ENCODE results near the gene PIGO.
A peak's percentile ranks its signal among the peaks of the same experiment; 100 is the strongest.

The PIGO gene

DNA sequence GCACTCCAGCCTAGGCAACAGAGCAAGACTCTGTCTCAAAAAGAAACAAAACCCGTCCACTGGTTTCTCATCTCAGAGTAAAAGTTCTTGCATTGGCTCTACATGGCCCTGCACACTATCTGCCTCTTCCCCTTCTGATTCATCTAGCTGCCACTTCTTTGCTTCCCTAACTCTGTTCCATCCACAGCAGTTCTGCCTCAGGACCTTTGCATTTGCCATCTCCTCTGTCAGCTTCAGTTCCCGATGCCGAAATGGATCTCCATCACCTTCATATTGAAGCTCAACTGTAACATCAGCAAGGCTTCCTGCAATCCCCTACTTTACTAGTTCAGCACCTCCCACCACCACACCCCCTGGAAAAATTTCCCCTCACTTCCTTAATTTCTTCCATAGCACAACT is 1.2 kb upstream of the PIGO start:
- TF ChIP-seq ZNF274 (IDR thresholded peaks at IDR 0.05; ENCODE audit: low read depth, low read length): no peak
- no peak overlapping the region for H3K4me3 ChIP-seq (ENCODE audit: low read length)

DNA sequence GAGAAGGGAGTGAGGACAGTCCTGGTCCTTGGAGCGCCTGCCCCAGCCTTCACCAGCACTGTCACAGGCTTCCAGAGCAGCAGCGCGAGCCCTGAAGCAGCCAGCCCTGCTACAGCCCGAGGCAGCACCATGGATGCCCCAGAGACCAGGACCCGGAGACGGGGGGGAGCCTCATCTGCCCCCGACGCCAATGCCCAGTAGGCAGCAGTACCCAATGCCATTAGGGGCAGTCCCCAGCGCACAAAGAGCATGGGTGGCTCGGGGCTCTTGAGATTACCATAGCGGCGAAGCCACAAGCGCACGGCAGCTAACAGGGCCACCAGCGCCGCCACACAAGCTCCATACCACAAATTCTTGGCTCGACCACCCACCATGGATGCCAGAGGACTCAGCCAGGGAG is 4.9 kb downstream of the PIGO start:
- no peak overlapping the region for H3K4me3 ChIP-seq (ENCODE audit: low read length)
- TF ChIP-seq ZNF274 (IDR thresholded peaks at IDR 0.05; ENCODE audit: low read depth, low read length): no peak

DNA sequence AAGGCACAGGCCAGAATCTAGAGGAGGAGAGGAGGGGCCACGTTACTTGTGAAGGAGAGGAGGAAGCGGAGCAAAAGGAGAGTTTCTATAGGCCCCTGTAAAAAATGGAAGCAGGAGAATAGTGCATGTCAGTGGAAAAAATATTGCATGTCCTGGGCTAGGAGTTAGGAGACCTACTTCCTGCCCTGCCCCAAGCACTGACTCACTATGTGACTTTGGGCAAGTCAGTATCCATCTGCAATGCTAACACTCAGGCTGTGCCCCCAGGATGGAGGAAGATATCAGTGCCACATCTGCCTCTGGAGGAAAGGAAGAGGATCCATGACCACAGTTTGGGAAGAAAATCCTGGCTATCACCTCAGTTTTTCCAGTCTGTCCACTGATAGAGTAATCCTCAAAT is 7.0 kb downstream of the PIGO start:
- no peak for TF ChIP-seq ZNF274 (IDR thresholded peaks at IDR 0.05; ENCODE audit: low read depth, low read length)
- no peak overlapping the region for H3K4me3 ChIP-seq (ENCODE audit: low read length)

DNA sequence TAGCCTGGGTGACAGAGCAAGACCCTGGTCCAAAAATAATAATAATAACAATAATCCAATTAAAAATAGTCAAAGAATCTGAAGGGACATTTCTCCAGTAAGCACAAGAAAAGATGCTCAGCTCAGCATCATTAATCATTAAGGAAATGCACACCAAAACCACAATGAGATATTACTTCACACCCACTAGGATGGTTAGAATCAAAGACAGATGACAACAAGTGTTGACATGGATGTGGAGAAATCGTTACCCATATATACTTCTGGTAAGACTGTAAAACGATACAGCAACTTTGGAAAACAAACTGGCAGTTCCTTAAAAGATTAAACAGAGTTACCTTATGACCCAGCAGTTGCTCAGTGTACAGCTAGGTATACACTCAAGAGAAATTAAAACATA is 11.3 kb downstream of the PIGO start:
- no peak for TF ChIP-seq ZNF274 (IDR thresholded peaks at IDR 0.05; ENCODE audit: low read depth, low read length)
- no peak overlapping the region for H3K4me3 ChIP-seq (ENCODE audit: low read length)

DNA sequence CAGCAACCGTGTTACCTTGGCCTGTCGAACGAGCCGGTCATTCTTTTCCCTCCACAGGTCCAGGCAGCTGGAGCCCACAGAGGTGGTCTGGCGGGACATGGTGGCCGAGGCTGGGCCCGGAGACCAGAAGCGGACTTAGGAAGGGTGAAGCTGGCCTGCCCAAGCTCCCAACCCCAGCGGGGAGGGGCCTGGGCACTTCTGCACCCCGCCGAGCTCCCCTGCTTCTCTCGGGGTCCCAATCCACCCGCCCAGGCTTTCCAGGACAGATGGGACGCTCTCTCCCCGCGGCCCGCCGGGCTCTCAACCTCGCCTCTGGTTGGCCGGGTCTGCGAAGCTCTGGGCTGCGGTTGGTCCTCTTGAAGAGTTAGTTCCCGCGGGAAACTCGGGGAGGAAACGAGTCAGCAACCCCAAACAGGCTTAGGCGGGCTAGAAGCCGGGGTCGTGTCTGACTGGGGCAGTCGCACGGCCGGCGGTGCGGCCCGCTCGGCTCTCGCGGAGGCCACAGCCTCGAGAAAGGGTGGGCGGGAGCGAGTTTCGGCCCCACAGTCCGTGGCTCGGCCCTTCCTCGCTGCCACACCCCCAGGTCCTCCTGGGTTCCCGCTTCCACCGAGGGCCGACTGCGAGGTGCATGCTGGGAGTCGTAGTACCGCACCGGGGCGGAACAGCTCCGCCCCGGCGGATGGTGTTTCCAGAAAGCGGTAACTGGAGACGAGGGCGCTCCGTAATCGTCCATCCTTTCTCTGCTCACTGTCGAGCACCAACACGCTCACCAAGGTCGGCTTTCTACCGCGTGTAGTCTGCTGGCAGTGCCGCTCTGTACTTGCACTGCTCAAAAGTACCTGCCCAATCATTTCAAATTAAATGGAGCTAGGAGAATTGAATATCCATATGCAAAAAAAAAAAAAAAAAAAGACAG is 16.7 kb downstream of the PIGO start, which contains the start of gene FANCG:
Gene FANCG (minus strand): TSS at position 517 of the 916 bp plus-strand sequence. CDS start 418 bp downstream, at position 99.
- peak within 1 kb of the TSS; percentile 56 for H3K4me3 ChIP-seq (ENCODE audit: low read length)
- TF ChIP-seq ZNF274 (IDR thresholded peaks at IDR 0.05; ENCODE audit: low read depth, low read length): no peak

DNA sequence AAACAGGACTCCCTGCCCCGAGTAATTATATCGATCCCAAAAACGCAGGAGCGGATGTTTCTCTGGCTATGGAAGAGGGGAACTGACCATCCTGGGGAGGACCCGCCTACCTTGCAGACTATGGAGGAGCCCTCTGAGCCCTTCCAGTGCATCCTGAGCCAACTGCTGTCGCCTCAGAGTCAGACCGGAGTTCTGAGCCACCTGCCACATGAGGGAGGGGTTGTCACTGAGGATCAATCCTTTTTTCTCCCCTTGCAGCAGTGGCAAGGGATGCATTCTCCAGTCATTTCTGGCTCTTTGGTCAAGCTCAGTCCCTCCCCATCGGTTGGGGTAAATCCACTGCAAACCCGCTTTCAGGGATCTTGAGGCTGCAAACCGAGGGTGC is 17.4 kb downstream of the PIGO start:
- peak overlapping the region; percentile 56 for H3K4me3 ChIP-seq (ENCODE audit: low read length)
- TF ChIP-seq ZNF274 (IDR thresholded peaks at IDR 0.05; ENCODE audit: low read depth, low read length): no peak

DNA sequence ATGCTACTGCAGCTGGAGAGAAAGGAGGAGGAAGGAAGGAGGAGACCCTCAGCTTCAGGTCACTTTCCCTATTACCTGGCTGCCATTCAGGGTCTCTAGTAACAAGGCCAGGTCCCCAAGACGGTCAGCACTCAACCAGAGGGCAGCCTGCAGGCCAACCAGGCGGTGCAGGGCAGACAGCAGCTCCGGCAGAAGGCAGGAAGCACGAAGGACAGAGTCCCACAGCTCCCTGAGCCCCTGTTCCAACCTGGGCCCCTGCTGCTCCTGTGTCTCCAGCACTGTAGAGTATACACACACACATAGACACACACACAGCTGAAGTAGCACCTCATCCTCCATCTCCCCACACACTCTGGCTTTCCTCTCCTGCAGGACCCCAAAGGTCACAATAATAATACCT is 18.3 kb downstream of the PIGO start:
- peak overlapping the region; percentile 56; the same call in 1 of the 2 replicates for H3K4me3 ChIP-seq (ENCODE audit: low read length)
- no peak for TF ChIP-seq ZNF274 (IDR thresholded peaks at IDR 0.05; ENCODE audit: low read depth, low read length)

DNA sequence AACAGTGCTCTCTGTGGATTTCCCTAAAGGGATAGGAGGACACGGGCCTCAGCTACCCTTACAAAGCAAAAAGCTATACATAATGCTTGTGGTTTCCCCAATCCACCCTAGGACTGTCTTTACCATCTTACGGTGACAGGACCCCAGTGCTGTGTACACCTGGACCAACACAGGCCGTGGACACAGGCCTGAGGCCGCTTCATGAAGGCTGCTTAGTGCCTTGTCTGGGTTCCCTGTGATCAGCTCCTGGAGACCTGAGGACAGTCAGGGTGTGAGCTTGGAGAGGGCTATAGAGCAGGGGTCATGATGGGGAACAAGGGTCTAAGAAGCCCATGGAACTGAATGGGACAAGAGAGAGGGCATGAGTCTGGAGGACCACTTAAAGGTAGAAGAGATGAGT is 19.5 kb downstream of the PIGO start:
- no peak for TF ChIP-seq ZNF274 (IDR thresholded peaks at IDR 0.05; ENCODE audit: low read depth, low read length)
- no peak overlapping the region for H3K4me3 ChIP-seq (ENCODE audit: low read length)

DNA sequence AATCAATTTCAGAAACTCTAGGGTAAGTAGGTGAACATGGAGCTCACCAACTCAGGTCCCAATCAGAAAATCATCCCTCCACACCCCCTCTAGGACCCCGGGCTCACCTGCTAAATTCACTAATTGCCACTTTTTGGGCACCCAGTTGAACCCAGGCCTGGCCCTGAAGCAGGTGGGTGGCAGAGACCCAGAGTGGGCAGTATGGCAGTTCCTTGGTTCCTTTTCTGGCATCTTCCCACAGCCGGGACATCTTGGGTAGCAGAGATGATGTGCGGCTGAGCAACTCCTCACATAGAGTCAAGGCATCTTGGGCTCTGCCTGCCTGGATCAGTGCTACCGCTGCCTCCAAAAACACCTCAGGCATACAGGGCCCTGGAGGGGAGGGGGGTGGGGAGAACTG is 21.0 kb downstream of the PIGO start:
- no peak overlapping the region for H3K4me3 ChIP-seq (ENCODE audit: low read length)
- no peak for TF ChIP-seq ZNF274 (IDR thresholded peaks at IDR 0.05; ENCODE audit: low read depth, low read length)

DNA sequence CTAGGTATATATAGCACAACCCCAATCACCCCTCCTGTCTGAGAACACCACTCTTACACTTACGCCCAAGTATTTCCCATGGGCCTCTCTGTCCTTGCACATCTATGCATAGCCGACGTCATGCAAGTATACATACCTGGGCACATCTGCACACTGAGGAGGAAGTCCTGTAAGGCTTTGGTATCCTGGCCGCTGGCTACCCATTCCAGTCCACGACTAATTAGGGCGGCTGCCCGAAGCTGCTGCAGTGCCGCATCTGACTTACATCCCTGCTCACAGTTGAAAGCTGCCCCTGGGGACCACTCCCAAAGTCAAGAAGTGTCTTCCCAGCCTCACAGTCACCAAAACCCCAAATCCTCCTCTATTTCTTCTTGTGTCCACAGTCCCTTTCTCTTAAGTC is 21.6 kb downstream of the PIGO start:
- no peak for TF ChIP-seq ZNF274 (IDR thresholded peaks at IDR 0.05; ENCODE audit: low read depth, low read length)
- H3K4me3 ChIP-seq (ENCODE audit: low read length): no peak overlapping the region

DNA sequence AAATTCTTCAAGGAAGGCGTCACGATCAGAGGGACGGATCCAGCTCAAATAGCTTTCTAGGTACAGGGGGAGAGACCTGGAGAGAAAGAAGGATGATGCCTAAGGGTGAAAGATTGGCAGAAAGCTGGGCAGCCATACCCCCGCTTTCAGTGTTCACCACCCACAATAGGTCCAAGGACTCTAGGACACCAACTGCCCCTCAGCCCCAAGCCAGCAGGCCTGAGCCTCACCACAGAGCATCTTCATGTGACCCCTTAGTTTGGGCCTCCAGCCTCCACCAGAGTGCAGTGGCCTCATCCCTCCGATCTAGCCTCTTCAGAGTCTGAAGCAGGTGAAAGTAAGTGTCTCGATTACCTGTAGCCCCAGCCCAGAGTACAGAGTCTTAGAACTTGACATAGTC is 22.2 kb downstream of the PIGO start:
- no peak for TF ChIP-seq ZNF274 (IDR thresholded peaks at IDR 0.05; ENCODE audit: low read depth, low read length)
- H3K4me3 ChIP-seq (ENCODE audit: low read length): no peak overlapping the region

DNA sequence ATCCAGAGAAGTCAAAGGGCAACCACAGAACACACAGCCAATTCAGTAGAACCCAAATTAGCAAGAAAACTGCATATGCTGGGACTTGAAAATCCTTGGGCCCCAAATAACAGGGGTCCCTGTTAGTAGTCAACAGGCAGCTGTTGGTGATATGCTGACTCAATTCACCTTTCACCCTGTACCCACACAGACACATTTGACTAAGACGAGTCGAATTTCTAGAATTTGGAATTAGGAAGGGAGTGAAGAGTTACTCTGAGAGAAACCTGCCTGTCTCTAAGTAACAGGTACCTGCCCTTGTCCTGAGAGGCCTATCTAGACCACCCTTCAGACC is 23.1 kb downstream of the PIGO start:
- H3K4me3 ChIP-seq (ENCODE audit: low read length): no peak overlapping the region; the same call in 1 of the 2 replicates
- no peak for TF ChIP-seq ZNF274 (IDR thresholded peaks at IDR 0.05; ENCODE audit: low read depth, low read length)

DNA sequence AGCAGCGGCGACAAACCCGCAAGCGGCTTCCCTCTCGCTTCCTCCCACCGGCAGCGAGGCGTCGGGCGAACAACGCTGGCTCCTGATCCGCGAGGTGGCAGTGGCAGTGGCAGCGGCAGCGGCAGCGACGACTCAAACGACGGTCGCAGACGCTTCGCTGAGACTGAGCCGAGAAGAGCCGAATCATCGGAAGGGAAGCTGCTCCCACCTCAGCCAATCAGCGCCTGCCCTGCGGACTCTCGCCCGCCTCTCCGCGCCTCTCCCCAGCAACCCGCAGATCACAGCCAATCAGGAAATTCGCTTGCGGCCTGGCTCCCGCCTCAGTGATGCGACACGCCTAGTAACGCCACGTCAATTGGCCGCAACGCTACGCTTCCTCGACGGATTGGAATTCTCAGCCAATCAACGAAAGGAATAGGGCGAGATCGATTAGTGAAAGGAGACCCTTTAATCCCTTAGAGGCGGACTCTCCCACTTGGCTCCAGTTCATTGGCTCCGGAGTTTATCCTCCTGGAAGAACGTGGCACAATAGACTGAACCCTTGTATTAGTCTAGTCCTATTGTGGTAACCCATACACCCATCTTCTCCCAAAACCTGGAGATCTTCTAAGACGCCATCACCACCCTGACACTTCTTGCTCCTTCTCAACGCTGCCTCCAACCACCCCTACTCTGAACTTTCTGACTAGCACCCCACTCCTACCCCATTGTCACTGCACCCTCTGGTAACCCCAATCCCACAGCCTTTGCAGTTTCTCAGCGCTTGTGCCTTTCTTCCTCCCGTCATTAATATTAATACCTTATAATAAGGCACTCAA is 23.7 kb downstream of the PIGO start, which contains the start of gene VCP:
Gene VCP (minus strand): TSS at position 165 of the 818 bp plus-strand sequence. CDS start 272 bp downstream, outside the sequence.
- no peak for TF ChIP-seq ZNF274 (IDR thresholded peaks at IDR 0.05; ENCODE audit: low read depth, low read length)
- H3K4me3 ChIP-seq (ENCODE audit: low read length): peak within 1 kb of the TSS; percentile 94

DNA sequence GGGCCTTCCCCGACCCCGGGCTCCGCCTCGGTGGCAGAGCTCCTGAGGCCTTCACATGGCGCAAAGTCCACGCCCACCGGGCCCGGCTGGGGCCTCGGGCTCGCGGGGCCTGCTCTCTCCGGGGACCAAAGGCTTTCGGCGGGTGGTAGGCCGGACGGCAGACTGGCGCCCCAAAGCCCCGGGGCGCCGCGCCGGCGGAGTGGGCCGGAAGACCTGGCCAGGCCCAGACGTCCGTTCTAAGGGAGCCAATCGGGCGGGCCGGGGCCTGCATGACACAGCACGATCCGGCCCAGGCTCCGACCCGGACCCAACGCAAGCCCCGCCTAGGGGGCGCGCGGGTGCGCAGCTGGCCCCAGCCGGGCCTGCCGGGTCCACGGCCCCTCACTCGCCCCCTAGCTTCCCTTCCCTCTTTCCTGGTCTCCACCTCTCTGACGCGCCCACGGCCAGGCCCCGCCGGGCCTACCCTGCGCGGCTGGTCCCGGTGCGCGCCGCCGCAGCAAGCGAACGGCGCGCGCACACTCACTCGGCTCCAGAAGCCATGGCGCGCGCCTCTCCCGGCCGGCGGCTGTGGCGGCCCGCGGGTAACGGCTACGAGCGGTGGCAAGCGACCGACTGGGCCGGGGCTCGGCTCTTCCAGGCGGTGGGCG is 24.5 kb downstream of the PIGO start:
- TF ChIP-seq ZNF274 (IDR thresholded peaks at IDR 0.05; ENCODE audit: low read depth, low read length): no peak
- H3K4me3 ChIP-seq (ENCODE audit: low read length): peak overlapping the region; percentile 94
